ENCODE data around the gene RAB37. TPM values are rescaled to one million over a fixed set of nuclear protein-coding genes. Genes with fewer than 3 reads are reported as not detected.

The RAB37 gene
- total and polyA plus RNA-seq, 2 of the 8 experiments (the other 6 are each of a cell fraction or from before 2014, with no cell fraction given): 5.5 to 6.1 TPM

GRCh38 chr17:74720506-74720905, 16.6 kb upstream of the RAB37 start (continued):
- TF ChIP-seq SP2 (IDR thresholded peaks at IDR 0.05; ENCODE audit: low read length) (no peak), KDM4A (IDR thresholded peaks at IDR 0.05; ENCODE audit: low read depth, low read length, severe bottlenecking) (no peak), SIN3A (conservative IDR thresholded peaks at IDR 0.05 in 1 of 2, IDR thresholded peaks at IDR 0.05 in 1 of 2; ENCODE audit: low read depth in 1 of 2, low read length in 2 of 2) (no peak)

All from H1 (cell line).